ENCODE data around the gene SLC38A11. TPM values are rescaled to one million over a fixed set of nuclear protein-coding genes. Genes with fewer than 3 reads are reported as not detected.
"Not testable (repeated sequence)": the region's sequence is repeated elsewhere in the genome, so short reads cannot be mapped to it uniquely, and the experiment has no call there.

Gene SLC38A11
- total RNA-seq, 4 donors from 2014 or later, result 1.4 to 11.6 (median 2.6) TPM

GRCh38 chr2:164992818-164993217, 37.5 kb upstream of the SLC38A11 start:
- intact Hi-C loops (cut with DNase I), result loop anchor here (5.0 kb wide), 2 partner anchors 209 to 299 kb away; partner anchors contain the start of gene SCN3A
- H3K27me3 ChIP-seq, result no peaks in the 10 kb centered on the region
- H3K4me3 ChIP-seq, result no peak overlapping the region
- H3K27ac ChIP-seq (replicated peaks in 1 of 4), result peak overlapping the region in 1 of 4 donors; percentile 70
- 0% methylated on average over 5 of the region's 5 CpGs for WGBS
- peaks cover 10 to 28% (median 18%) of the 10 kb centered on the region in 4 donors for H3K4me1 ChIP-seq
- no peaks in the 10 kb centered on the region for H3K9me3 ChIP-seq
- no peak for TF ChIP-seq POLR2A (IDR thresholded peaks at IDR 0.05; ENCODE audit: low read depth)
- TF ChIP-seq, protein P1, sequence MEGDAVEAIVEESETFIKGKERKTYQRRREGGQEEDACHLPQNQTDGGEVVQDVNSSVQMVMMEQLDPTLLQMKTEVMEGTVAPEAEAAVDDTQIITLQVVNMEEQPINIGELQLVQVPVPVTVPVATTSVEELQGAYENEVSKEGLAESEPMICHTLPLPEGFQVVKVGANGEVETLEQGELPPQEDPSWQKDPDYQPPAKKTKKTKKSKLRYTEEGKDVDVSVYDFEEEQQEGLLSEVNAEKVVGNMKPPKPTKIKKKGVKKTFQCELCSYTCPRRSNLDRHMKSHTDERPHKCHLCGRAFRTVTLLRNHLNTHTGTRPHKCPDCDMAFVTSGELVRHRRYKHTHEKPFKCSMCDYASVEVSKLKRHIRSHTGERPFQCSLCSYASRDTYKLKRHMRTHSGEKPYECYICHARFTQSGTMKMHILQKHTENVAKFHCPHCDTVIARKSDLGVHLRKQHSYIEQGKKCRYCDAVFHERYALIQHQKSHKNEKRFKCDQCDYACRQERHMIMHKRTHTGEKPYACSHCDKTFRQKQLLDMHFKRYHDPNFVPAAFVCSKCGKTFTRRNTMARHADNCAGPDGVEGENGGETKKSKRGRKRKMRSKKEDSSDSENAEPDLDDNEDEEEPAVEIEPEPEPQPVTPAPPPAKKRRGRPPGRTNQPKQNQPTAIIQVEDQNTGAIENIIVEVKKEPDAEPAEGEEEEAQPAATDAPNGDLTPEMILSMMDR (IDR thresholded peaks at IDR 0.05), result peak; percentile 60 to 70 (median 64)
- H3K36me3 ChIP-seq, result no peaks in the 10 kb centered on the region
- DNase-seq (ENCODE audit: extremely low spot score), result no peak

GRCh38 chr2:164992093-164992454, 36.7 kb upstream of the SLC38A11 start:
- intact Hi-C loops (cut with DNase I), result loop anchor here (5.0 kb wide), 2 partner anchors 210 to 300 kb away; partner anchors contain the start of gene SCN3A
- H3K9me3 ChIP-seq; H3K36me3 ChIP-seq; H3K4me3 ChIP-seq; DNase-seq (ENCODE audit: extremely low spot score); H3K27me3 ChIP-seq: not testable (repeated sequence)
- Histone ChIP-seq H3K4me1 (peaks cover 10 to 28% (median 18%) of the 10 kb centered on the region in 4 donors), H3K27ac (replicated peaks in 1 of 4) (peak overlapping the region; percentile 51 to 70 (median 57))

DNA sequence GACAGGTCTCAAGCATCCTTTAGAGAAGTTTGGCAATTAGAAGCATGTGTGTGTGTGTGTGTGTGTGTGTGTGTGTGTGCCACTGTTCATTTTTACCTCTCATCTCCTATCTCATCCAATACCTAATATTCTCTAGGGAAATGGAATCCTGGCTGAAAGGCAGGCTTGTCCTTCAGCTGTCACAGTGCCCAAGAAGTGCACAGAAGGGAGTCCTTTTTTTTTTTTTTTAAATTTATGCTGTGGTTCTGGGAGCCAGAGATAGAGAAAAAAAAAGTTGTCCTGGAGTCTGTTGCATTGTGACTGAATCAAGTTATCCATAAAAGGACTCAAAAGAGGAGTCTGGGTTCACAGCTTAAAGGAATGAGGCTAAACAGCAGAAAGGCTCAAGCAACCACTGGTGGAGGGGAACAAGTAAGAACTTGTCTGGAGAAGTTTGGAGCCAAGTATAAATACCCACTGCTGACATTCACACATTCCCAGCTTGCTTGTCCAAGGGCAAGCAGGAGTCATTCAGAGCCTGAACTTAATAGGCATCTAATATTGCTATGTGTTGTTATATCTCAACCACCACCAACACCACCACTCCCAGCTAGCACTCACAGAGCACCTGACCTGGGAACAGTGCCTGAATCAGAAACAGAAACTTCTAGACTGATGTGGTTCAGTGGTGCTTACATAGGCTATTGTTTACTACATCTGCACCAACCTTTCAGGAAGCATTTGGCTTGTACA, 36.2 kb upstream of the SLC38A11 start:
- intact Hi-C loops (cut with DNase I), result loop anchor here (5.0 kb wide), 2 partner anchors 211 to 301 kb away; partner anchors contain the start of gene SCN3A
- not testable (repeated sequence) for H3K36me3 ChIP-seq; H3K9me3 ChIP-seq; DNase-seq (ENCODE audit: extremely low spot score); H3K4me3 ChIP-seq; H3K27me3 ChIP-seq
- H3K4me1 ChIP-seq, result peaks cover 10 to 28% (median 18%) of the 10 kb centered on the region in 4 donors
- H3K27ac ChIP-seq (replicated peaks in 1 of 4), result peak overlapping the region; percentile 51 to 70 (median 57)

- H3K27me3 ChIP-seq; H3K36me3 ChIP-seq; H3K9me3 ChIP-seq; H3K4me3 ChIP-seq; DNase-seq (ENCODE audit: extremely low spot score): not testable (repeated sequence)
- Histone ChIP-seq H3K4me1 (peaks cover 10 to 28% (median 18%) of the 10 kb centered on the region in 4 donors), H3K27ac (replicated peaks in 1 of 4) (peak overlapping the region in 3 of 4 donors; percentile 44 to 70 (median 51))
- intact Hi-C loops (cut with DNase I), result loop anchor here (5.0 kb wide), 2 partner anchors 211 to 301 kb away; partner anchors contain the start of gene SCN3A
Observed at GRCh38 chr2:164990953-164991352, 35.6 kb upstream of the SLC38A11 start.

DNA sequence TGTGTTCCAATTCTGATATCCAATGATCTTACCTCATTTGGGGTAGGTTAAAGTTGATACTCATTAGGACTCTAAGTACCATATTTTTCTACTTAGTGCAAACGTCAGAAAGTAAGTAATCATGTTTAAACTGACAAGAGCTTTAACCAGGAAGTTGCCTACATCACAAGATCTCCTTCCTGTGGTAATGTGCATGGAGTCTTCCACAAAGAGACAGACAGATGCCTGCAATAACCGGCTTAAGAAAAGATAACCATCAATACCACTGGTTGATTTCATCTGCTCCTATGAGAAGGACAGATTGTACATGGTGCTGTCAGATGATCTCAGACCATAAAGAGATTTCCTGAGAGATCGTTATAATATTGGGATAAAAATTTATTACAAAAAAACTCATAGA, 33.5 kb upstream of the SLC38A11 start:
- intact Hi-C loops (cut with DNase I); H3K27ac ChIP-seq (replicated peaks in 1 of 4); H3K9me3 ChIP-seq; H3K36me3 ChIP-seq; DNase-seq (ENCODE audit: extremely low spot score); H3K4me3 ChIP-seq; H3K27me3 ChIP-seq: not testable (repeated sequence)
- H3K4me1 ChIP-seq, result peaks cover 10 to 28% (median 18%) of the 10 kb centered on the region in 4 donors
- WGBS, result 75% methylated on average over 3 of the region's 3 CpGs

GRCh38 chr2:164986027-164986426, 30.7 kb upstream of the SLC38A11 start:
- H3K4me3 ChIP-seq; H3K27me3 ChIP-seq; H3K9me3 ChIP-seq; intact Hi-C loops (cut with DNase I); H3K36me3 ChIP-seq; H3K27ac ChIP-seq (replicated peaks in 1 of 4); DNase-seq (ENCODE audit: extremely low spot score): not testable (repeated sequence)
- H3K4me1 ChIP-seq, result peaks cover 0 to 18% (median 11%) of the 10 kb centered on the region in 4 donors
- WGBS, result 64% methylated on average over 3 of the region's 3 CpGs

GRCh38 chr2:164984428-164984827, 29.1 kb upstream of the SLC38A11 start:
- no peaks in the 10 kb centered on the region for H3K9me3 ChIP-seq
- no peak overlapping the region for H3K27ac ChIP-seq (replicated peaks in 1 of 4)
- H3K27me3 ChIP-seq, result no peaks in the 10 kb centered on the region
- WGBS, result 92% methylated on average over 3 of the region's 3 CpGs
- intact Hi-C loops (cut with DNase I), result no loop called here
- TF ChIP-seq EP300 (IDR thresholded peaks at IDR 0.05) (no peak), POLR2AphosphoS5 (IDR thresholded peaks at IDR 0.05) (no peak), POLR2A (IDR thresholded peaks at IDR 0.05; ENCODE audit: low read depth) (no peak)
- TF ChIP-seq, protein P1 (IDR thresholded peaks at IDR 0.05), result no peak
- no peaks in the 10 kb centered on the region for H3K36me3 ChIP-seq
- H3K4me1 ChIP-seq, result peaks cover 0 to 15% (median 11%) of the 10 kb centered on the region in 4 donors
- DNase-seq (ENCODE audit: extremely low spot score), result no peak
- H3K4me3 ChIP-seq, result no peak overlapping the region
